ENCODE results near the gene DMBT1. TPM values are rescaled to one million over a fixed set of nuclear protein-coding genes. Genes with fewer than 3 reads are reported as not detected.

The DMBT1 gene
- total and polyA plus RNA-seq, 2 experiments from 2014 or later = not detected

- Histone ChIP-seq H3K27ac (no peak overlapping the region), H3K9me3 (ENCODE audit: low read depth) (no peaks in the 10 kb centered on the region), H3K4me1 (ENCODE audit: low read depth) (no peaks in the 10 kb centered on the region), H3K27me3 (no peaks in the 10 kb centered on the region), H3K36me3 (no peaks in the 10 kb centered on the region), H3K4me3 (no peak overlapping the region)
- peak; percentile 27 for TF ChIP-seq CTCF (IDR thresholded peaks at IDR 0.05; ENCODE audit: low read depth, low read length)
- peak; percentile 26 to 43 for DNase-seq (ENCODE audit: low read depth in 1 of 2, low spot score in 1 of 2)
Observed at GRCh38 chr10:122525788-122526187, 34.8 kb upstream of the DMBT1 start.

- Histone ChIP-seq H3K9me3 (ENCODE audit: low read depth) (no peaks in the 10 kb centered on the region), H3K4me3 (no peak overlapping the region), H3K4me1 (ENCODE audit: low read depth) (no peaks in the 10 kb centered on the region), H3K27me3 (no peaks in the 10 kb centered on the region), H3K27ac (no peak overlapping the region), H3K36me3 (no peaks in the 10 kb centered on the region)
- DNase-seq (ENCODE audit: low read depth in 1 of 2, low spot score in 1 of 2) = no peak
- no peak for TF ChIP-seq CTCF (IDR thresholded peaks at IDR 0.05; ENCODE audit: low read depth, low read length)
Observed at GRCh38 chr10:122526892-122527291, 33.7 kb upstream of the DMBT1 start.

DNA sequence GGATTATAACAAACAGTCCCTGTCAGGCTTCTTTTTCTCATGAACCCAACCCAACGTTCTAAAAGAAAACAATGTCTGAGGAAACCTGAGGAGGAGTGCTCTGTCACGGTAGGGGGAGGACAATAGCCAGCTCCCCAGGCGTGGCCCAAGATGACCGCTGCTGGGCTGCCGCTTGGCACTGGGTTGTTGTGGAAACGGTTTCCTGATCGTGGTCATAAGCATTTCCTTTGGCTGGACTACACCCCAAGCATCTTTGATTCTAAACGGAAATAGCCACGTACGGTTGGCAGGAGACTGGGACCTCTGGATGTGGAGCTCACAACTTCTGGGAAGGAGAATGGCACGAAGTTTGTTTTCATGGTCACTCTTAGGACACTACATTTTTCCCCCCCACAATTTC is 30.4 kb upstream of the DMBT1 start:
- Histone ChIP-seq H3K27me3 (no peaks in the 10 kb centered on the region), H3K4me1 (ENCODE audit: low read depth) (no peaks in the 10 kb centered on the region), H3K9me3 (ENCODE audit: low read depth) (no peaks in the 10 kb centered on the region), H3K27ac (no peak overlapping the region), H3K4me3 (no peak overlapping the region), H3K36me3 (no peaks in the 10 kb centered on the region)
- TF ChIP-seq CTCF (IDR thresholded peaks at IDR 0.05; ENCODE audit: low read depth, low read length) = no peak
- DNase-seq (ENCODE audit: low read depth in 1 of 2, low spot score in 1 of 2) = peak in 1 of 2 donors; percentile 58

GRCh38 chr10:122531261-122531660 is 29.3 kb upstream of the DMBT1 start:
- Histone ChIP-seq H3K4me1 (ENCODE audit: low read depth) (no peaks in the 10 kb centered on the region), H3K27ac (no peak overlapping the region), H3K36me3 (no peaks in the 10 kb centered on the region), H3K4me3 (no peak overlapping the region), H3K27me3 (no peaks in the 10 kb centered on the region), H3K9me3 (ENCODE audit: low read depth) (no peaks in the 10 kb centered on the region)
- no peak for TF ChIP-seq CTCF (IDR thresholded peaks at IDR 0.05; ENCODE audit: low read depth, low read length)
- no peak for DNase-seq (ENCODE audit: low read depth in 1 of 2, low spot score in 1 of 2)

GRCh38 chr10:122531939-122532338 is 28.6 kb upstream of the DMBT1 start:
- no peaks in the 10 kb centered on the region for H3K4me1 ChIP-seq (ENCODE audit: low read depth)
- no peak for TF ChIP-seq CTCF (IDR thresholded peaks at IDR 0.05; ENCODE audit: low read depth, low read length)
- DNase-seq (ENCODE audit: low read depth in 1 of 2, low spot score in 1 of 2) = no peak
- H3K27me3 ChIP-seq = no peaks in the 10 kb centered on the region
- no peak overlapping the region for H3K4me3 ChIP-seq
- H3K36me3 ChIP-seq = no peaks in the 10 kb centered on the region
- H3K27ac ChIP-seq = no peak overlapping the region
- H3K9me3 ChIP-seq (ENCODE audit: low read depth) = no peaks in the 10 kb centered on the region

Measured in cardiac muscle cell (in vitro differentiated cells and primary cell).